ENCODE data around the gene CNTLN.
"Not testable (repeated sequence)": the region's sequence is repeated elsewhere in the genome, so short reads cannot be mapped to it uniquely, and the experiment has no call there.

The CNTLN gene

GRCh38 chr9:17401858-17402257 lies 267.0 kb downstream of the CNTLN start:
- FAIRE-seq: no peak
- DNase-seq (ENCODE audit: low spot score): no peak

DNA sequence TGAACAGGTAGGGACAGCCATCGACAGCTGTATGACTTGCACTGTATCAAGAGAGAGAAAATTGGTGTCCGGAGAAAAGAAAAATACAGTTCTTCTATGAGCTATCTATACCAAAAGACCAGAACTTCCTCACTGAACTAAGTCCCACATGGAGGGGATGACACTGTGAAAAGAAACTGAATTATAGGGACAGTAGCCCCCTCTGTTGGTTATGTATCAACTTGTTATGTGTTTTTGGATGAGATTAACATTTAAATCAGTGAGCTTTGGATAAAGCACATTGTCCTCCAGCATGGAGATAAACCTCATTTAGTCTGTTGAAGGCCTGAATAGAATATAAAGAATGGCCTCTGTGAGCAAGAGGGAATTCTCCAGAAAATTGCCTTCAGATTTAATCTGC lies 267.5 kb downstream of the CNTLN start:
- DNase-seq (ENCODE audit: low spot score): no peak
- FAIRE-seq: no peak

DNA sequence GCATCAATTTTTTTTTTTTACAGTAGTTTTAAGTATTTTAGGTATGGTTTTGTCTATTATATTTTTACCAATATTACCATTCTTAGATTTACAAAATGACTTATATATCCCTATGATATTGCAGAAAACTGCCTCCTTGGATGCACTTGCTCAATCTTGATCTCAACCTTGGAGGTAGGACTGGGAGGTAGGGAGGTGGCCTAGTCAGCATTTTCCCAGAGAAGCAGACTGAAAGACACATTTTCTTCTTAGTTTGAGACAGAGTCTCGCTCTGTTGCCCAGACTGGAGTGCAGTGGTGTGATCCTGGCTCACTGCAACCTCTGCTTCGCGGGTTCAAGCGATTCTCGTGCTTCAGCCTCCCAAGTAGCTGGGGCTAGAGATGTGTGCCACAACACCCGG lies 268.7 kb downstream of the CNTLN start:
- FAIRE-seq (no peak), DNase-seq (ENCODE audit: low spot score) (no peak)

GRCh38 chr9:17414986-17415385 lies 280.1 kb downstream of the CNTLN start:
- FAIRE-seq (no peak), DNase-seq (ENCODE audit: low spot score) (no peak)

DNA sequence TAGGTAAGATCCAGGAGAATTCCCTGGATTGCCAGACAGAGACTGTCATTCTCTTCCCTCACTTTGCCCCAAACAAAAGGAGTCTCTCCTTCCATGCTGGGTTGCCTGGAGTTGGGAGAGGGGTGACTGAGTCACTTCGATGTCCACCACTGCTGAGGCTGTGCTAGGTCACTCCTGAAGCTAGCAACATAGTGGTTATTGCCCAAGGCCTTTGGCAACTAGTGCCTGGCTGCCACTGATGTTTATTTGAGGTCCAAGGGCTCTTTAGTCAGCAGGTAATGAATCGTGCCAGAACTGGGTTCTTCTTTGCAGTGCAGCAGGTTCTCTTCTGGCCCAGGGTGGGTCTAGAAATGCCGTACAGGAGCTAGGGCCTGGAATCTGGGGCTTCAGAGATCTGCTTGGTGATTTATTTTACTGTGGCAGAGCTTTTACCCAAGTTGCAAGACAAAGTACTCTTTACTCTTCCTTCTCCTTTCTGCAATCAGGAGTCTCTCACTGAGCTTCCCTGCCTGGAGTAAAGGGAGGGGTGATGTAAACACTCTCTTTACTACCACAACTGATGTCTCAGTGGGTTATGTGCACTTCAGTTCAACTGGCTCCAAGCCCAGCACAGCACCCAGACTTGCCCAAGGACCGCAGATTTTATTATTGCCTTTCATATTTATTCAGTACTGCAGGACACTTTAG lies 288.3 kb downstream of the CNTLN start:
- FAIRE-seq: no peak
- DNase-seq (ENCODE audit: low spot score): no peak

- DNase-seq (ENCODE audit: low spot score): no peak
- no peak for FAIRE-seq
Observed at GRCh38 chr9:17423681-17424011, 288.8 kb downstream of the CNTLN start.

DNA sequence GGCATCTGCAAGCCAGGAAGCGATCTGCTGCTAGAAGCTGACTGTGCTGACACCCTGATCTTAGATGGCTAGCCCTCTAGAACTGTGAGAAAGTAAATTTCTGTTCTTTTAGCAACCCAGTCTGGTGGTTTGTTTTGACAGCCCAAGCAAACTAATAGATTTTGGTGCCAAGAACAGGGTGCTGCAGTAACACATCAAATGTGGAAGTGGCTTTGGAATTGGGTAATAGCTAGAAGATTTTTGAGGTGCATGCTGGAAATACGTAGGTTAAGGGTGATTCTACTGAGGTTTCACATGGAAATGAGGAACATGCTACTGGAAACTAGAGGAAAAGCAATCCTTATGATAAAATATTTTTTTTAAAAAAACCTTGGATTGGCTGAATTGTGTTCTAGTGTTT lies 290.5 kb downstream of the CNTLN start:
- no peak for FAIRE-seq
- no peak for DNase-seq (ENCODE audit: low spot score)

DNA sequence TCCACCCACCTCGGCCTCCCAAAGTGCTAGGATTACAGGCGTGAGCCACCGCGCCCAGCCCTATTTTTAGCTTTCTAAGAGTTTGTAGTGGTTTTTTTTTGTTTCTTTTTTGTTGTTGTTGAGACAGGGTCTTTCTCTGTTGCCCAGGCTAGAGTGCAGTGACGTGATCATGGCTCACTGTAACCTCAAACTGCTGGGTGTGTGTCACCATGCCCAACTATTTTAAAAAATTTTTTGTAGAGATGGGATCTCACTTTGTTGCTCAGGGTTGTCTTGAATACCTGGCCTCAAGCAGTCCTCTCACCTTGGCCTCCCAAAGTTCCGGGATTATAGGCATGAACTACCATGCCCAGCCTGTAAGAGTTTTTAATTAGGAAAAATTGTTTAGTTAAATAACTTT lies 298.7 kb downstream of the CNTLN start:
- FAIRE-seq (no peak), DNase-seq (ENCODE audit: low spot score) (no peak)

DNA sequence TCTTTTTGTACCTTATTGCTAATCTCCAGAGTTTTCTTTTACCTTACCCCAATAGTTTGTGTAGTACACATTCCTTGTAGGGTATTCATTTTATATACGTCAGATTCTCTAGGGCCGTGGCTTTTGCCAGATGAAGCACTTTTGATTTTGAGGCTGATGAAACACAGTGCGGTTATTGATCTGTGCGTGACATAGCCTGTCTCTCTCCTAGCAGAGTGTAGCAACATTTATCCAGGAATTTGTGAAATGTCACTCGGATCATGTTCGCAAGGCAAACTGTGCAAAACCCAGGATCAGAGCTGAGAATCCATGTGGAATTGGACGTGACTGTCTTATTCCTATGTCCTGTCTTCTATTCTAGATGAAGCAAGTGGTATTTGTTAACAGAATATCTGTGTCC lies 302.0 kb downstream of the CNTLN start:
- no peak for FAIRE-seq
- DNase-seq (ENCODE audit: low spot score): no peak

DNA sequence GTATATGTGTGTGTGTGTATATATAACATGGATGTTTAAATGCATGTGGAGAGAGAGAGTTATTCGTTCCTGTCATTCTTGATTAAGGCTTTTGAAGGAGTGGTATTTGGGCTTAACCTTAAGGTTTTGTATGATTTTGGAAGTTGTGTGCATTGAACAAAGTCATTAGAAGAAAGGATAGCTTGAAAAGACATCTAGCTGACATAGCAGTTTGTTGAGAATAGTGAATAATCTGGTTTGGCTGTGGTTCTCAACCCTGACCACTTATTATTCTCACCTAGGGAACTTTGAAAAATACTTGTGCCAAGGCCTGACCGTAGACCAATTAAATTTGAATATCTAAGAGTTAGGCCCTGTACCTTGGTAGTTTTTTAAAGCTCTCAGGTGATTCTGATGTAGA lies 303.0 kb downstream of the CNTLN start:
- FAIRE-seq (no peak), DNase-seq (ENCODE audit: low spot score) (no peak)

DNA sequence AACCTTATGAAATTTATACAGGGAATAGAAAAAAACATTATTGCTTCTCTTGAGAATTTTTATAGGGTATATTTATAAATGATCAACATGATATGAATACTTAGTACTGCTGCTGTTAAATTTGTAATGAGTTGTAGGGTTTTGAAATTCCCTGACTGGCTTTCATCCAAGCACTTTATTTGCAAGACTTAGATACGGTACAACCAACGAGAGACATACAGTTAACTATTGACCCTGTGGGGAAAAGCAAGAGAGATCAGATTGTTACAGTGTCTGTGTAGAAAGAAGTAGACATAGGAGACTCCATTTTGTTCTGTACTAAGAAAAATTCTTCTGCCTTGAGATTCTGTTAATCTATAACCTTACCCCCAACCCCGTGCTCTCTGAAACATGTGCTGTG lies 310.3 kb downstream of the CNTLN start:
- FAIRE-seq; DNase-seq (ENCODE audit: low spot score): not testable (repeated sequence)

GRCh38 chr9:17453751-17454150 lies 318.9 kb downstream of the CNTLN start:
- no peak for FAIRE-seq
- DNase-seq (ENCODE audit: low spot score): no peak

DNA sequence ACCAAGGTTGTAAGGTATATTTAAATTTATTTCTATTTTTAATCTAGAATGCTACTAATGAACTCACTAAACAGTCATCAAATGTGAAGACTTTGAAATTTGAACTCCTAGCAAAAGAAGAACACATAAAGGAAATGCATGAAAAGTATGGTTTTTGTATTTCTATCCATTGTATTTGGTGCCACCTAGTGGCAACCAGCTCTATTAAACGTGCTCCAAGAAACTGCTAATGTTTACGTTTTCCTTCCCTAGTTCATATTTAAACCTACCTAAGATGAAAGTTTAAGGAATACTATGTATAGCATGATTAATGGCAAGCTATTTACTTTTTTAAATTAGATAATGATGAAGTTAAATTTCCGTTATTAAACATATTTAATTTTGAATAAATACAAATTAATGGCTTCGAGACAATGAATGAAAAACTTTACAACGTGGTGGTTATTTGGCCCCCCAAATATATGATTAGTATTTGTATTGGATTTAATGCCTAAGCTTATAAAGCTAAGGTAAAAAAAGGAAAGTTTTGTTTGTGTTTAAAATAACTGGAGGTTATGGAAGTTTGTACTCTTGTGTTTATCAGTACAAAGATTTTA lies 328.1 kb downstream of the CNTLN start:
- FAIRE-seq (no peak), DNase-seq (ENCODE audit: low spot score) (peak; percentile 11)

GRCh38 chr9:17470036-17470813 lies 335.4 kb downstream of the CNTLN start:
- FAIRE-seq: no peak
- DNase-seq (ENCODE audit: low spot score): no peak

DNA sequence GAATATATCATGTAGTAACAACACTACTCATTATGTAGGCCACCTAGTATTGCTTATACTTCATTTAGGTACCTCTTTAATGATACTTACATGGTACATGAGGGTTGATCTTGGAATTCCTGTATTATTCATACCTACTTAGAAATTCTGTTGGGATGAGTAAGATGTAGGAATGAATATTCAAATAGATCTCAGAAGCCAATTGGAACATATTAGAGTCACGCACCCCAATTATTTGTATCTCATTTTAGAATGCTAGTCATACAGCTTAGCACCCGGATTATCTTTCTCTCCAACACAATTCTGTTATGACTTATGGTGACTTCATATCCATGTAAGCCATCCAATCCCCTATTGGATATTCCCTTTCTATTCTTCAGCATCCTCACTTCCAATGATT lies 337.3 kb downstream of the CNTLN start:
- FAIRE-seq: no peak
- no peak for DNase-seq (ENCODE audit: low spot score)

DNA sequence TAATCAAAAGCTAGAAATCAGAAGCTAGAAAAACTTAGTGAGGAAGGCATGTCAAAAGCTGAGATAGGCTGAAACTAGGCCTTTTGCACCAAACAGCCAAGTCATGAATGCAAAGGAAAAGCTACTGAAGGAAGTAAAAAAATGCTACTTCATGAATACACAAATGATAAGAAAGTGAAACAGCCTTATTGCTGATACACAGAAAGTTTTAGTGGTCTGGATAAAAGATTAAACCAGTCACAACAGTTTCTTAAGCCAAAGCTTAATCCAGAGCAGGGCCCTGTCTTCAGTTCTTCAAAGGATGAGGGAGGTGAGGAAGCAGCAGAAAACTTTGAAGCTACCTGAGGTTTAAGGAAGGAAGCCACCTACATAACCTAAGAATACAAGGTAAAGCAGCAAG lies 341.6 kb downstream of the CNTLN start:
- FAIRE-seq: no peak
- no peak for DNase-seq (ENCODE audit: low spot score)

GRCh38 chr9:17477816-17478215 lies 343.0 kb downstream of the CNTLN start:
- FAIRE-seq (no peak), DNase-seq (ENCODE audit: low spot score) (no peak)

DNA sequence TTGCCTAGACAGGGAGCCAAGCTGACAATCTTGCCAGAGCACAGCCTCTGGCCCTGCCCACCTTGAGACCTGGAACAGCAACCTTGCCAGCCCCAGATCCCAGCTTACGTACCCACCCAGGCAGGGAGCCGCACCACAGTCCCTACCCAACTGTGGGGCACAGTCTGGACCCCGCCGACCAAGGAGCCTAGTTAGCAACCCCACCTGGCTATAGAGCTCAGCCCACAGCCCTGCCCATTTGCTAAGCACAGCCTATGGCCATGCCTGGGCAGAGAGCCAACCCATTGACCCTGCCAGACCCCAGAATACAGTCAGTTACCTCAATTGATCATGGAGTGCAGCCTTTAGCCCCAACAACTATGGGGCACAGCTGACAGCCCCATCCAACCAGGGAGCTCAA lies 346.1 kb downstream of the CNTLN start:
- FAIRE-seq: no peak
- DNase-seq (ENCODE audit: low spot score): no peak

DNA sequence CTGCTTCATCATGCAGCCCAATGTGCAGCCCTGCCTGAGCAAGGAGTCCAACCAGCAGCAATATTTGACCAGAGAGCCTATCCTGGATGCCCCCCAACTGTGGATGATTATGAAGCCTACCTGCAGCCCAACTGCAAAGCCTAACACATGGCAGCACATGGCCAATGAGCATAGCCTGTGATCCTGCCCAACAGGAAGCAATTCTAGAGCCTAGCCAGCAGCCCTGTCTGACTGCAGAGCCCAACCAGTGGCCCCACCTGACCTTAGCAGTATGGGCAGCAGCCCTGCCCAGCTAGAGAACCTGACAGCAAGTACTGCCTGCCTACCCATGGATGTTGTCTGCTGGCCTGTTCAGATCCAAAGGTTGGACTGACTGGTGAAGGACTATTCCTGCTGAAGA lies 346.7 kb downstream of the CNTLN start:
- no peak for DNase-seq (ENCODE audit: low spot score)
- no peak for FAIRE-seq

DNA sequence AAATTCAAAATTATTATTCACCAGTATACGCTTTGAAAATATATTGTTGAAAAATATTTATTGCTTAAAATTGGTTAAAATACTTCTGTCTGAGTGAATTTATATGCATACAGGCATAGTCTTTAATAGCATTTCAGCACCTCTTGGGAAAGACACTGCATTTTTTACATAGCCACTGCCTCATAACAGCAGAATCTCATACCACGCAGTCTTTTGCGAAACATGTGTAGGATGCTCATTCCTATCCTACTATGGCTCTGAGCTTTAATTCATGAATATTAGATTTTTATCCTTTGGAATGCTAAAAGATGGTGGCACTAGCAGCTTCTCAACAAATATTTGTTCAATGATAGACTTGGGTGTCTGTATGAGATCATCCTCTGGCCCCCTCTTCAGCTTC lies 350.1 kb downstream of the CNTLN start:
- FAIRE-seq (no peak), DNase-seq (ENCODE audit: low spot score) (no peak)

DNA sequence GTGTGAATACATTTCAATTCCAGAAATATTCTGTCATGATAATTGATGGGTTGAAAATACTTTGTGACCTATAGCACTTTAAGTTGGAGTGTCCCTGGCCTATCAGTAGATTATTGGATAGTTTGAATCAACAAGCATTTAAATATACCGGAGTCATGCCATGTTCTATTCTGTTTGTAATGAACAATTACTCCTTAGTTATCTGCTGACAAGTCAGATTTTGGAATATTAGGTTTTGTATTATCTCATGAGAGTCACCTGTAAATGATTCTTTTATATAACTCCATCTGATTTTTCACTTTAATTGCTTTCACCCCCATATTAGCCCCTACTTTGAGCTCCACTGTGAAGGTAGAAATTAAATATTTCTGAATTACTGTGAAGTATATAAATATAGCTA lies 351.6 kb downstream of the CNTLN start:
- no peak for DNase-seq (ENCODE audit: low spot score)
- FAIRE-seq: no peak

DNA sequence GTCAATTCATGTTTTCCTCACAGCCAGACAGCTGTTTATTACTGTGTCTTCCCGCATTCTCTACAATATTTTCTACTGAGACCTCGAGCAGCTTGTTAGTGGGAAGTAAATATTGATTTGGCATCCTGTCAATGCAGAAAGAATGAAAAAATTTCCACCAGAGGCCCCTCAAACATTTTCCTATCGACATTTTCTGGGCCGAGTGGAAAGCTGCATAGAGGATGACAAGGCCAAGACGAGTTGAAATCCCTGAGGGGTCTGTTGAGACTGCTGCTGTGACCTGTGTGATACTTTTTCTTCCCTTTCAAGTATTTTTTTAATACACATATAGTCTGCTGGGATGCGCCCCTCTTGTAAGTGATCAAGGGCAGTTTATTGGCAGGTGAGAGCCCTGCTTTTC lies 352.6 kb downstream of the CNTLN start:
- no peak for FAIRE-seq

DNA sequence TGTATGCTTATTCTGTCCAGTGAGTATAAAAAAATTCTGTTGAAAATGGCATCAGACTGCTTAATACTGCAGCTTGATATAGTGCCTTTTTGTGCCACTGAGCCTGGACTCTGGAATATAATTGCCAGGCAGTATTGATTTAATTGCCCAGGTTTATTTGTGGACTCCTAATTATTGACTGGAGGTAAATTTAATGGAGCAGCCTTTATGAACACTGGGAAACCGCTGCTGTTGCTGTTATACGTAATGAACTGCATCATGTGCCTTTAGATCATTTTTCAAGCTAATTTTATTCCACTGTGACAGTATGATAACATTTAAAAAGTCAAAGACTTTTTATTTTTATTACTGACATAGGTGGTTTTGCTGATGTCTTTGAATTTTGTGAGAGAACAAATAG lies 353.8 kb downstream of the CNTLN start:
- DNase-seq (ENCODE audit: low spot score): no peak

More for the DNA sequence above, 352.6 kb downstream of the CNTLN start:
- DNase-seq (ENCODE audit: low spot score): no peak

More for the DNA sequence above, 353.8 kb downstream of the CNTLN start:
- no peak for FAIRE-seq

All from urothelium cell line (cell line).